ENCODE measurements around the gene NAGPA. TPM values are rescaled to one million over a fixed set of nuclear protein-coding genes. Genes with fewer than 3 reads are reported as not detected.

NAGPA gene
- total and polyA plus RNA-seq, 2 experiments from 2014 or later, result 6.3 to 20.7 TPM

- TF ChIP-seq ZNF462 (CRISPR knock-in tag; IDR thresholded peaks at IDR 0.05), result no peak
- TF ChIP-seq CTCF (conservative IDR thresholded peaks at IDR 0.05; ENCODE audit: low read depth in 2 of 2), result no peak
Observed at GRCh38 chr16:4987250-4987579, 46.5 kb downstream of the NAGPA start (continued).

DNA sequence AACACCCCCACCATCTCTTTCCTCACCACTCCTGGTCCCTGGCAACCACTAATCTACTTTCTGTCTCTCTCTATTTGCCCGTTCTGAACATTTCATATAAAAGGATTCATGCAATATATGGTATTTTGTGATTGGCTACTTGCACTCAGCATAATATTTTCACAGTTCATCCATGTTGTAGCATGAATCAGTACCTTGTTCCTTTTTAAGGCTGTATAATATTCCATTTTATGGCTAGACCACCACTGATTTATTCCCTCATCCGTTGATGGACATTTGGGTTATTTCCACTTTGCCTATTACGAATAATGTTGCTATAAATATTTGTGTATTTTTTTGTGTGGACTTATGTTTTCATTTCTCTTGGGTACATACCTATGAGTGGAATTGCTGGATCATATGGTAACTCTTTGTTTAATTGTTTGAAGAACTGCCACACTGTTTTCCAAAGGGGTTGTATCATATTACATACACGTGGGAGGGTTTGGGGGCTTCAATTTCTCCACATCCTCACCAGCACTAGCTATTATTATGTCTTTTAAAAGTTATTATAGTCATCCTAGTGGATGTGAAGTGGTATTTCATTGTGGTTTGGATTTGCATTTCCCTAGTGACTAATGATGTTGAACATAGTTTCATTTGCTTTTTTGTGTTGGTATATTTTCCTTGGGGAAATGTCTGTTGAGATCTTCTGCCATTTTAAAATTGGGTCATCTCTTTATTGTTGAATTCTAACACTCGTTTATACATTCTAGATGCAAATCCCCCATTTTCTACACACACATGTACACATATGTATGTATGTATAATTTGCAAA lies 49.4 kb downstream of the NAGPA start:
- H3K4me1 ChIP-seq (ENCODE audit: insufficient read depth), result no peaks in the 10 kb centered on the region; the same call in 1 of the 2 replicates
- H3F3A ChIP-seq (replicated peaks; ENCODE audit: low read depth), result no peaks in the 10 kb centered on the region
- H3K36me3 Mint-ChIP-seq (ENCODE audit: low read depth), result peaks cover 2% of the 10 kb centered on the region; the same call in 1 of the 3 replicates
- no peak overlapping the region for H2AFZ ChIP-seq
- H3K79me2 ChIP-seq (replicated peaks; ENCODE audit: insufficient read depth), result no peaks in the 10 kb centered on the region
- no peaks in the 10 kb centered on the region; the same call in 2 of the 3 replicates for H3K9me3 Mint-ChIP-seq
- no peak for ATAC-seq
- H3K27me3 ChIP-seq (ENCODE audit: insufficient read depth), result peaks cover 23% of the 10 kb centered on the region
- no peak overlapping the region for H3K27ac Mint-ChIP-seq
- peaks cover 26% of the 10 kb centered on the region for H3K27me3 Mint-ChIP-seq (ENCODE audit: insufficient read depth, low read depth, poor library complexity)
- H3K9me2 ChIP-seq (ENCODE audit: insufficient read depth), result no peaks in the 10 kb centered on the region
- no peak for DNase-seq (ENCODE audit: low spot score)
- peaks cover 6% of the 10 kb centered on the region for H3K4me1 Mint-ChIP-seq
- H3K4me2 ChIP-seq, result no peak overlapping the region
- no peaks in the 10 kb centered on the region for H4K20me1 ChIP-seq (replicated peaks; ENCODE audit: insufficient read depth)
- H3K4me3 ChIP-seq, result no peak overlapping the region
- H3K4me3 Mint-ChIP-seq, result no peak overlapping the region
- no peaks in the 10 kb centered on the region for H3K36me3 ChIP-seq (ENCODE audit: insufficient read depth)
- H3K27ac ChIP-seq (ENCODE audit: low read depth), result no peak overlapping the region
- TF ChIP-seq CTCF (conservative IDR thresholded peaks at IDR 0.05; ENCODE audit: low read depth in 2 of 2) (no peak), JUNB (IDR thresholded peaks at IDR 0.05; ENCODE audit: unreplicated experiment) (no peak), CREB1 (CRISPR knock-in tag; IDR thresholded peaks at IDR 0.05; ENCODE audit: low read depth) (no peak), STAT1 (IDR thresholded peaks at IDR 0.05; ENCODE audit: unreplicated experiment) (no peak), POLR2AphosphoS5 (IDR thresholded peaks at IDR 0.05; ENCODE audit: low read depth) (no peak), EZH2phosphoT487 (IDR thresholded peaks at IDR 0.05; ENCODE audit: unreplicated experiment) (no peak), ZNF331 (CRISPR knock-in tag; IDR thresholded peaks at IDR 0.05; ENCODE audit: low read depth) (no peak)
- TF ChIP-seq, protein P1, sequence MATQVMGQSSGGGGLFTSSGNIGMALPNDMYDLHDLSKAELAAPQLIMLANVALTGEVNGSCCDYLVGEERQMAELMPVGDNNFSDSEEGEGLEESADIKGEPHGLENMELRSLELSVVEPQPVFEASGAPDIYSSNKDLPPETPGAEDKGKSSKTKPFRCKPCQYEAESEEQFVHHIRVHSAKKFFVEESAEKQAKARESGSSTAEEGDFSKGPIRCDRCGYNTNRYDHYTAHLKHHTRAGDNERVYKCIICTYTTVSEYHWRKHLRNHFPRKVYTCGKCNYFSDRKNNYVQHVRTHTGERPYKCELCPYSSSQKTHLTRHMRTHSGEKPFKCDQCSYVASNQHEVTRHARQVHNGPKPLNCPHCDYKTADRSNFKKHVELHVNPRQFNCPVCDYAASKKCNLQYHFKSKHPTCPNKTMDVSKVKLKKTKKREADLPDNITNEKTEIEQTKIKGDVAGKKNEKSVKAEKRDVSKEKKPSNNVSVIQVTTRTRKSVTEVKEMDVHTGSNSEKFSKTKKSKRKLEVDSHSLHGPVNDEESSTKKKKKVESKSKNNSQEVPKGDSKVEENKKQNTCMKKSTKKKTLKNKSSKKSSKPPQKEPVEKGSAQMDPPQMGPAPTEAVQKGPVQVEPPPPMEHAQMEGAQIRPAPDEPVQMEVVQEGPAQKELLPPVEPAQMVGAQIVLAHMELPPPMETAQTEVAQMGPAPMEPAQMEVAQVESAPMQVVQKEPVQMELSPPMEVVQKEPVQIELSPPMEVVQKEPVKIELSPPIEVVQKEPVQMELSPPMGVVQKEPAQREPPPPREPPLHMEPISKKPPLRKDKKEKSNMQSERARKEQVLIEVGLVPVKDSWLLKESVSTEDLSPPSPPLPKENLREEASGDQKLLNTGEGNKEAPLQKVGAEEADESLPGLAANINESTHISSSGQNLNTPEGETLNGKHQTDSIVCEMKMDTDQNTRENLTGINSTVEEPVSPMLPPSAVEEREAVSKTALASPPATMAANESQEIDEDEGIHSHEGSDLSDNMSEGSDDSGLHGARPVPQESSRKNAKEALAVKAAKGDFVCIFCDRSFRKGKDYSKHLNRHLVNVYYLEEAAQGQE (IDR thresholded peaks at IDR 0.05; ENCODE audit: unreplicated experiment), result no peak
